GM18508 (cell line): ENCODE results near the gene RPL12.
"Not testable (repeated sequence)": the region's sequence is repeated elsewhere in the genome, so short reads cannot be mapped to it uniquely, and the experiment has no call there.

Experiments
- ATAC-seq: cut with Tn5 transposase; IDR thresholded peaks from one replicate; pipeline ENCODE4 v1.9.1; 2021; ENCODE audit warnings: moderate number of reproducible peaks; ENCODE audit not compliant: insufficient read depth, unreplicated experiment

Gene RPL12

GRCh38 chr9:127473501-127473900 is 22.3 kb upstream of the RPL12 start:
- no peak for ATAC-seq

DNA sequence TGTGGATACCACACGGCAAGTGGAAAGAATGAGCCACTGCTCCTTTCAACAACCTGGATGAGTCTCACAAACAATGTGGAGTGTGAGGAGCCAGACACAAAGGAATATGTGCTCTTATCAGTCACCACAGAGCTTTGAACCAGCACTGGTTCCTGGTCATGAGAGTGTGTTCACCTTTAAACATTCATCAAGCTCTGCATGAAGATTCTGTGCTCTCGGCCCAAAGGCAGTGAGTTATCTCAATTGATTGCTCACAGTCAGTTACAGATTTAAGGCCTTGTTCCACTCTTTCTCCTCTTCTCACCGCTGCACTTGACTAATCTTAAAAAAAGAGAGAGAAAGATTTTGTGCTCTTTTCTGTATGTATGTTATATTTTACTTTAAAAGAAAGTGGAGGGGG is 19.5 kb upstream of the RPL12 start:
- no peak for ATAC-seq

GRCh38 chr9:127467621-127468020 is 16.4 kb upstream of the RPL12 start:
- ATAC-seq, result no peak

GRCh38 chr9:127466407-127466917 is 15.3 kb upstream of the RPL12 start:
- not testable (repeated sequence) for ATAC-seq

DNA sequence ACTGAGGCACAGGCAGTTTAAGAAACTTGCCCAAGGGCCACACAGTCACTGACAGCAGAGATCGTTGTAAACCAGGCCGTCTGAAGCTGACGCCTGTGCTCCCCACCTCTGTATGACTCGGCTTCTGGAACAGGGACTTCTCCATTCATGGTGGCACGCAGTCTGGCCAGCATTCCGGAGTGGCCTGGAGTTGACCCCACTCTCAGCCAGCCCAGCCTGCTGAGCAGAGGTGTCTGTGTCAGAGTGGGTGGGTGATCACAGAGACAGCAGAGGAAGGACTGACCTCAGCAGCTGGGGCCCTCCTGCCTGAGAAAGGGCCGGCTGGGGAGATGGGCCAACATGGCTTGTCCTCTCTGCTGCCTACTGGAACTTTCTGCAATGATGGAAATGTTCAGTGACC is 12.7 kb upstream of the RPL12 start:
- ATAC-seq, result no peak

GRCh38 chr9:127463382-127463781 is 12.2 kb upstream of the RPL12 start:
- ATAC-seq, result no peak

DNA sequence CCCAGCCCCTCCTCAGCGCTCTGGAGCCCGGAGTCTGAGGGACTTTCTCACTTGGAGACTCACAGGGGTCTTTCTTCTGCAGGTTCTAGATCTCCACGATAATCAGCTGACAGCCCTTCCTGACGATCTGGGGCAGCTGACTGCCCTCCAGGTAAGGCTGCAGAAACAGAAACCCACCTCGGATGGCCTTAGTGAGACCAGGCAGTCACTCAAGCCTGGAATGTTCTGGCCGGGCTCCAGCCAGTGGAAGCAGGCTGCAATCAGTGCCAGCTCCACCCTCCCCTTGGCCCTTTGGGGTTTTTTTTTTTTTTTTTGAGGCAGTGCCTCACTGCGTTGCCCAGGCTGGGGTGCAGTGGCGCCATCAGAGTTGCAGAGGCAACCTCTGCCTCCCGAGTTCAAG is 7.7 kb upstream of the RPL12 start:
- ATAC-seq, result no peak

GRCh38 chr9:127457191-127457878 is 6.1 kb upstream of the RPL12 start:
- ATAC-seq, result no peak

GRCh38 chr9:127455324-127455992 is 4.3 kb upstream of the RPL12 start:
- ATAC-seq, result no peak

DNA sequence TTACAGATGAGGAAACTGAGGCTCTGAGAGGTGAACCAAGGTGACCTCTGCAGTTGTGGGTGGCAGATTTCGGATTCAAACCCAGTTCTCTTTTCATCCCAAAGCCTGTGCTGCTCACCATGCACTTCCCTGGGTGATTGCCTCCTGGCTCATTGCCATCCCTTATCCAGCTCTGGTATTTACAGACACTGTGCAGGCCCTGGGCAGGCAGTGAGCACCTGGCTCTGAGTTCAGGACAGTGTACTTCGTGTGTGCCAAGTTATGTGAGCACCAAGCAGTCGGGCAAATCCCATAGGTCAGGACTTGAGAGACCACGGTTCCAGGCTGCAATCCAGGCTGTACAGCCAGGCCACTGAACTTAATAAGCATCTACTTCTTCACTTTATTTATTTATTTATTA is 1.5 kb upstream of the RPL12 start:
- no peak for ATAC-seq

- ATAC-seq, result no peak
Observed at GRCh38 chr9:127451858-127452656, 851 bp upstream of the RPL12 start.

DNA sequence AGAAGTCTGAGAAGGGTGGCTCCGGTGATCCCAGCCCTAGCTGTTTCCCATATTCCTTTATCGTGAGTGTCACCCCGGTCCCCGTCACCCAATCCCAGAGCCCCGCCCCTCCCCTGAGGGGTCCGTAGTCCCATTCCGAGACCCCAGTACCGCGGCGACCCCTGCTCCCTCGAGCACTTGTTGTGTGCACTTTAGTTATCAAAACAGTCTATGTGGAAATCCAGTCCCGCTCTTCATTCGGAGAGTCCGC is 327 bp upstream of the RPL12 start:
- no peak for ATAC-seq

- ATAC-seq, result no peak
Observed at GRCh38 chr9:127450243-127450760, 904 bp downstream of the RPL12 start.

GRCh38 chr9:127449332-127449966 is 1.8 kb downstream of the RPL12 start:
- no peak for ATAC-seq

- no peak for ATAC-seq
Observed at GRCh38 chr9:127448112-127448805, 2.9 kb downstream of the RPL12 start.

DNA sequence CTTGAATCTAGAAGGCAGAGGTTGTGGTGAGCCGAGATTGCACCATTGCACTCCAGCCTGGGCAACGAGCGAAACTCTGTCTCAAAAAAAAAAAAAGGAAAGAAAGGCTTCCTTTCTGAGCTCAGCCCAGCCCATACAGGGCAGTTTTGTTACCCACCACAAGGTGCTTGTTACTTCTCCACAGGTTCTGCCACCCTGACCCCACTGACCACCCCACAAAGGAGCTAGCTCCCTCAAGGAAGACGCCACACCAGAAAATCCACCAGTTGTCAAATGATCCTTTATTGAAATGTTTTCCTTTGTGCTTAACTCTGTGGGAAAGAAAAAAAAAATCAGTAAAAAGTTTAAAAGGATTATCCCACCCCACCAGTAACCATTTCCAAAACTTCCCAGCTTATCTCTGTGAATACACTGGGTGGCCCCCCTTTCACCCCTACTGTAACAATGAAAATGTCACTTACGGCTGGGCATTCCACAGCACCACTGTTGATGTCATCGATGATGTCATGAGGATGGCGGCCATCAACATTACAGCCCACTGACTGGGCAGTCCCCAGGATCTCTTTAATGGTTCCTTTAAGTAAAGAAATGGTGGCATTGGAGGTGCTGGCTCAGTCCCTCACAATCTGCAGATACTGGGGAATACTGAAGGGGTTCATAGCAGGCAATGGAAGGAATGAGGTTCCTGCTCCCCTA is 3.6 kb downstream of the RPL12 start:
- ATAC-seq, result no peak

- ATAC-seq, result no peak
Observed at GRCh38 chr9:127446713-127447415, 4.3 kb downstream of the RPL12 start.

GRCh38 chr9:127445851-127446712 is 5.1 kb downstream of the RPL12 start:
- no peak for ATAC-seq
